GM19025 (cell line): ENCODE results near the gene FUT1.
A peak's percentile ranks its signal among the peaks of the same experiment; 100 is the strongest.
"Not testable (repeated sequence)": the region's sequence is repeated elsewhere in the genome, so short reads cannot be mapped to it uniquely, and the experiment has no call there.

Source experiments
- ATAC-seq: cut with Tn5 transposase; IDR thresholded peaks from one replicate; pipeline ENCODE4 v1.9.1; 2021; ENCODE audit warnings: mild to moderate bottlenecking, low read depth, moderate library complexity; ENCODE audit not compliant: unreplicated experiment

The FUT1 gene

DNA sequence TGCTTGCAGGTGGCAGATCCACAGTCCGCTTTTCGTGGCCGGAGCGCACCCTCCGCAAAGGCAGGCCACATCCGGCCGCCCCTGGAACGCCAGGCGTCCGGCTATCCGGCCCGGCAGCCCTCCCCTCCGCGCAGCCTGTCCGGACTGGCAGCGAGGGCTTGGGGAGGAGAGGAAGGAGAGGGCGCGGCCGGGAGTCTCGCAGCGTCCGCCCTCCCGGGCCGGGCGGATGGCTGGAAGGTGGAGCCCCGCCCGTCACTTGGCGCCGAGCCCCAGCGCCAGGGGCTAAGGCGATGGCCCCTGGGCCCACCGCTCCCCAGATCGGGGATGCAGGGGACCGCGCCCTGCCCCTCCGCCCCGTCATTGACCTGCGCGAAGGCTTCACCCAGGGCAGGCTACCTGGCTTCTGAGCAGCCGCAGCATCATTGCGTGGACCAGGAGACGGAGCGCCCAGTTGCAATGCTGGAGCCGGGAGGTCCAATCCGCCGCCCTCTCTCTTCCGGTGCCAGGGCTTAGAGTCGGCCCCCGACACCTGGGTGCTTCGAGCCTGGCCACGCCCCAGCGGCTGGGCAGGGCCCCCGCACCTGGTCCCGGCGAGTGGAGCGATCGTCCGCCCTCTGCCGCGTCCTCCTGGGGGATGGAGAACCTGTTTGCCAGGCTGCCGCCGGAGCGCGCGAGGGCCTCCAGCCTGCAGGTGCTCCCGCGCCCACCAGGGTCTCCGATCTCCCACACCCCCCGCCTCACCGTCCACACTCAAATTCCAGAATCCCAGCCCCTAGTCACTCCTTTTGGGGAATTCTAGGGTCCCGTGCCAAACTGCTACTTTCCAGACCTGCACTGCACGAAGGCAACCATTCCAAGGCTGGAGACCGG is at the start of gene FUT1:
Gene FUT1 (minus strand): TSS at position 146 of the 870 bp plus-strand sequence. CDS start 1,360 bp downstream, outside the sequence.
- no peak for ATAC-seq

DNA sequence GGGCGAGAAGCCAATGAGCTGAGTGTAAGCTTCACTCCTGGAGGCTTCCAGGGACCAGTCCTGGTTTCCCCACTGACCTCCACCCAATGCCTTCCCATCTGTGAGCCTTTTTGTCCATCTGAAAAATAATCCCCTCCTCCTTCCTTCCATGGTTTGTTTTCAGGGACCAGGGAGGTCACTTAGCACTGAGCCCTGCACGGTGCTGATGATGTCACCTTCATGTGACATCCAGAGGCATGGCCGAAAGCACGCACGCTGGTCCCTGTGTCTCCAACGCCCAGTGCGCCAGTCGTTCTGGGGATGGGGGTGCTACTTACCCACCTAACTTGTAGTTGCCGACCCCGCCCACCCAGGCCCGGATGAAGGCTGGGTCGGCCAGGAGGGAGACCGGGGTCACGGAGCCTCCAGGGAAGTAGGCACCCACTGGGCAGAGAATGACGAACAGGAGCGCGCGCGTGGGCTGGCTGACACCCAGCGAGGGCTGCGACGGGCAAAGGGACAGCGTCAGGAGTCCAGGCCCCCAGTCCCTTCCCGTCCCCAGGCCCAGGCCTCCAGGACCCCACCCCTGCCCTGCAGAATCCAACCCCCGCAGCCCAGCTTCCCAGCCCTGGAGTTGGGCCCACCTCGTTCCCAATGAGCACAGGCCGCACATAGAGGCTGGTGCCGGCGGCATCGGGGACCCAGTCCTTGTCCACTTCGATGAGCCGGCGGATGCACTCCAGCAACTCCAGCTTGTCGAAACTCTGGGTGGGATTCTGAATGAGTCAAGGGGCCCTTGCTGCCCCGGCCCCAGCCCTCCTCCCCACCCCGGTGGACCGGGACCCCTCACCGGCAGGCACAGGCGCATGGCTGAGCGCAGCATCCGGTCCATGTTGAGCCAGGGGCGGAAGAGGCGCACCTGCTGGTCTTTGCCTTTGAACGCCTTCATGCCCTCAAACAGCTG is 47.2 kb upstream of the FUT1 start:
- ATAC-seq = no peak

DNA sequence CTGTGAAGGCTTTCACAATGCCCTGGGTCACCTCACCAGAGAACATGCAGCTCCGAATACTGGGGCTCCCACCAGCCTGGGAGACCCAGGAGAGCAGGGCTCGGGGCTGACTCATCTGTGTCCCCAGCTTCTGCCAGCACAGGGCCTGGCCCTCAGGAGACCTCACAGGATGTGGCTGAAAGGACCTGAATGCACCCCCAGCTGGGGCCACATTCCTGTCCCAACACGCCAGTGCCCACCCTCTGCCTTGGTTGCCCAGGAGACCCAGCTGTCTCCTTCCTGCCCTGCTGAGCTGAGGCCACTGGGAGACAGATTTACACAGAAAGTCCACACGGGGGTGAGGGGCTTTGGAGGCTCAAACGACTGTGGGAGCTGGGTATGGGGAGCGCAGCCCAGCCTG is 46.5 kb upstream of the FUT1 start:
- ATAC-seq = no peak

DNA sequence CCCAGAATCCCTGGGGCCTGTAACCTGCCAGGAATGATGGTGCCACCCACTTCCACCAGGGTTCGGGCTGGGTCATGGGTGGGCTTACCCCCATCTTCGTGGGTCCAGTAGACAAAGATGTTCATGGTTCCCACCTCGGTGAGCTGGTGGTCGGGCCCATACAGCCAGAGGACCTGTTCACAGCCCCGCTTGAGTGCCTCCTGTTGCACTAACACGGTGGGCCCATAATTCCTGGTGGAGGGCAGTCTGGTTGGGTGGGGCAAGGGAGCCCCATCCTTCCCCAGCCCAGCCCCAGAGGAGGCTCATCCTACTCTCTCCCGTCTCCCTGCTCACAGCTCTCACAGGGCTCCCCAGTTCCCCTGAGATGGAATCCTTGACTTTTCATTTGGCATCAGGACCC is 44.7 kb upstream of the FUT1 start:
- no peak for ATAC-seq

DNA sequence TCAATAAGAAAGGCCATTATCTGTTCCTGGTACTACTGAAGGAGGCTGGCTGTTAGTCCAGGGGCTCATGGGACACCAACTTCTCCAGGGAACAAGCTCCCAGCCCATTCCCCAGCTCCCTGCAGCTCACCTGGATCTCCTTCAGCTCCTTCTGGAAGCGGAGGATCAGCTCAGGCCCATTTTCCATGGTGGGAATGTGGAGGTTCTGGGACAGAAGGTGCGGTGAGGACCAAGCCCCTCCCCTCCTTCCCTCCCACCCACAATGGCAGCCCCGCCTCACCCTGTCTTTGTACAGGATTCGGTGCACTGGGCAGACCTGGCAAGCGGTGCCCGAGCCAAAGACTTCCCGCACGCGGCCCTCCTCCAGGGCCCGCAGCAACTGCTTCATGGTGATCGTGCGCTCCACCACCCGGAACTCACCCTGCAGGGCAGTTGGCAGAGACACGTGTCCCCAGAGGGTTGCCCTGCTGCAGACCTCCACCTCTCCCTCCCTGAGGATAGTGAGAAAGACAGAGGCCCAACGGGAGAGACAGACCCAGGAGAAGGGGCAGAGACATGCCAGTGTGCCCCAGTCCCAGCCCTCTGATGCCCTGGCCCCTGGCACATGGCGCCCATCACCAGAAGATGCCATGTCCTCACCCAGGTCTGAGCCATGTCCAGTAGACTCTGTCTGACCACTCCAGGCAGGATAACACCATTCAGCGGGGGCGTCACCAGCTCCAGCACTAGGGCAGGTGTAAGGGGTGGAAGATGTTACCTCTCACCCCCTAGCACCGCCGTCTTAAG is 44.0 kb upstream of the FUT1 start:
- ATAC-seq = no peak

DNA sequence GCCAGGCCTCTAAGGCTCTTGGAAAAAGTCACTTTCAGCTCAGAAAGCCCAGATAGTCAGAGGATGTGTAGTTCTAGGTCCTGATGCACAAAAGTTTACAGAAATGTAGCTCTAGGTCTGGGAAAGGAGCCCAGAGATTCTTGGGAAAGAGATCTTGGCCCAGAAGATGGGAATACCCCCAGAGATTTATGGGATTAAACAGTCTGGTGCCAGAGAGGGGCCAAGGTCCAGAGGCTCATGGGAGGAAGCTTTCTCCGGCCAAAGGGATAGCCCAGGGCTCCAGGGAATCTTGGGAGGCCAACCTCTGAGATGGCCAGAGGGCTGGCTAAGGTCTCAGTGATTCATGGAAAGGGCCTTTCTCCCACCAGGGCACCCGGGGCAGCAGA is 43.2 kb upstream of the FUT1 start:
- ATAC-seq = no peak

DNA sequence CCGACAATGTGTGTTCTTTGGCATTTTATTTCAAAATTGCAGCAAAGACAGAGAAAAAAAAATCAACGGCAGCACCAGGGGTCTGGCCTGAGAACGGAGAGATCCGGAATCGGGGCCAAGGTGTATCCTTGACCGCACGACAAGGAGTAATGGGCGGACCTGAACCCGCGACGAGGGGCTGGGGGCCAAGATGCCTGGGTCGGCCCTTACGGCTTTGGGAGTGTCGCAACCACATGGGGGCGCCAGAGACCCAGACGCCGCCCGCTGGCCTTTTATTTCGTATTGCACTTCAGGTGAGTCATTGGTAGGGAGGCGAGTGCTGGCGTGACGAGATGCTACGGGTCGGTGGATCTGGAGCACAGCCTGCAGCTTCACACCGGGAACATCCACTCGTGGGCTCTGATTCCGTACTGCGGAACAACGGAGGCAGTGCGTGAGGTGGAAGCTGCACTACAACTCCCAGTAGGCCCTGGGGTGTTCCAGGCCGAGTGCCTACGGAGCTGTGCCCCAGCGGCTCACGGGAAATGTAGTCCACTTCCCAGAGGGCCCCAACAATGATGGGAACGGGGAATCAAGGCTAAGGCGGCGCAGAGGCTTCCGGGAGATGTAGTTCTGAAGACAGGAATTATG is 42.7 kb upstream of the FUT1 start:
- peak; percentile 73 for ATAC-seq

DNA sequence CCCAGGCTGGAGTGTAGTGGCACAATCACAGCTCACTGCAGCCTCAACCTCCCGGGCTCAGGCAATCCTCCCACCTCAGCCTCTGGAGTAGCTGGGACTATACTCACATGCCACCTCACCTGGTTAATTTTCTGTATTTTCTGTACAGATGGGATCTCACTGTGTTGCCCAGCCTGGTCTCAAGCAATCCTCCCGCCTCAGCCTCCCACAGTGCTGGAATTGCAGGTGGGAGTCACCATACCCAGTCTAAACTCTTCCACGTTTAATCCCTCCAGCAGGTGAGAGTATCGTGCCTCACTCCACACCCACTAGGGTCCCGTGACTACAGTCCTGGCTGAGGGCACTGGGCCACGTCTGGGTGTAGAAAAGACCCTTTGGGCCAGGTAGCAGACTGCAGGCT is 41.9 kb upstream of the FUT1 start:
- no peak for ATAC-seq

DNA sequence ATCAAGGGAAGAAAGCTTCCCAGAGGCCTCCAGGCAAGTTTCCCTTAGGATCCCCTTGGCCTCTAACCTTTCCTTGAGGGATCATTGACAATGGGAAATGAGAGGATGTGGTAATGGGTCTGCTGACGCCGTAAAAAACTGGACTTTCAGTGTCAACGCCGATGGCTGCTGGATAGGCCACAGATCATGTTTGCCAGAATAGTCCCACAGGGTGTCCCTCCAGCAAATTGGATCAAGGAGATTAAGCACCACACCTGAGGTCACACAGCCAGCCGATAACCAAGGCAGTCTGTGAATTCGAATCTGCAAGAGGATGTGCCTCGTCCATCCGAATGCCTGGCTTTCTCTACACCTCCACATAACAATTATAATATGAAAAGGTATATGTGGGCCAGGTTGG is 40.8 kb upstream of the FUT1 start:
- no peak for ATAC-seq

DNA sequence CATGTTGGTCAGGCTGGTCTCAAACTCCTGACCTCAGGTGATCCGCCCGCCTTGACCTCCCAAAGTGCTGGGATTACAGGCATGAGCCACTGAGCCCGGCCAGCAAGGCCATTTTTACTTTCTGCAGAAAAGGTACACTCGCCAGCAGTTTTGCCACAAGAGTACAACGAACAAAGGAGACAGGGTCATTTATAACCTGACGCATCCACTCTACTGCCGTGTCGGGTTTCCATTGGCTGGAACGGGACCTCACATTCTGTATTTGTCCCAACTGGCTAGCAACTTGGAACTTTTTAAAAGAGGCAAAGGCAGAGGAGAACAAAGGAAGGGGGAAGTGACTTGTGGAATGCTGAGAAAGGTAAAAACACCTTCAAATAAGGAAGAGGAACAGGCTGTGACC is 34.9 kb upstream of the FUT1 start:
- ATAC-seq = not testable (repeated sequence)

DNA sequence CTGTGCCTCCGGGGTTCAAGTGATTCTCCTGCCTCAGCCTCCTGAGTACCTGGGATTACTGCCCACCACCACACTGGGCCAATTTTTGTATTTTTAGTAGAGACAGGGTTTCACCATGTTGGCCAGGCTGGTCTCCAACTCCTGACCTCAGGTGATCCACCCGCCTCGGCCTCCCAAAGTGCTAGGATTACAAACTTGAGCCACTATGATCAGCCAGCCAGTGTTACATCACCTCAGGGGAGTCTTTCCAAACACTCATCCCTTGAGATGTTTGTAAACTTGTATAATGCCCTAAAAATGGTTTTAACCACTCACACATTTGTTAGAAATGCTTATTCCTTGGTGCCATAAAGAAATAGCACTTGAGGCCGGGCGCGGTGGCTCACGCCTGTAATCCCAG is 34.0 kb upstream of the FUT1 start:
- not testable (repeated sequence) for ATAC-seq

DNA sequence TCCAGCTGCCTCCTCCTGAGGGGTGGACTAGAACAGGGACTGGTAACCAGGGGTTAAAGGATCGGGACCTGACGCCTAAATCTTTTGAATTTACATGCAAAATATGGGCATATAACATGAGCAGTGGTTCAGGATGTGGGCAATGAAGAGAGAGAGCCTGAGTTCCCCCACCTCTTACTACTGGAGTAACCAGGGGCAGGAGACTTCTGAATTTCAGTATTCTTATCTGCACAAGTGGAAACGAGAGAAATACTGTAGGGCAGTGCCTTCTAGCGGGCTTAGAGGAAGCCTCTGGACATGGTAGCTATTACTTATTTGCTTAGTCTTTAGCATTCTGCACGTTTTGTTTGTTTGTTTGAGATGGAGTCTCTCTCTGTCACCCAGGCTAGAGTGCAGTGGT is 32.1 kb upstream of the FUT1 start:
- no peak for ATAC-seq

DNA sequence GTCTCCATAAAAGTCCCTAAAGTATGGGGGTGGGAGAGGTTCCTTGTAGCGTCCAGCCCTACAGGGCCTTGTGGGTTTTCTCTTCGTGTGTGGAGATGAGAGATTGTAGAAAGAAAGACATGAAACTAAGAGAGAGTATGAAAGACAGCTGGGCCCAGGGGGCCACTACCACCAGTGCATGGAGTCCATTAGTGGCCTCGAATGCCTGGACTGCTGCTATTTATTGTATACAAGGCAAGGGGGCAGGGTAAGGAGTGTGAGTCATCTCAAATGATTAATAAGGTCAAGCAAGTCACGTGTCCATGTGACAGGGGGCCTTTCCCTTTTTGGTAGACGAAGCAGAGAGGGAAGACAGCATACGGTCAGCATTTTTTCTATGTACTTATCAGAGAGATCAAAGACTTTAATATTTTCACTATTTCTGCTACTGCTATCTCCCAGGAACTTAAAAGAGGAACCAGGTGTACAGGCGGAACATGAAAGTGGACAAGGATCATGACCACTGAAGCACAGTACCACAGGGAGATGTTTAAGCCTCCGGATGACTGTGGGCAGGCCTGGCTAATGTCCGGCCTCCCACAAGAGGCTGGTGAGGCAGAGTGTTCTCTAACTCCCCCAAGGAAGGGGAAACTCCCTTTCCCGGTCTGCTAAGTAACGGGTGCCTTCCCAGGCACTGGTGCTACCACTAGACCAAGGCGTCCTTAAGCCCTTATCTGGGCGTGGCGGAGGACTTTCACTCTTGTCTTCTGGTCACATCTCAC is 28.4 kb upstream of the FUT1 start:
- ATAC-seq = no peak

DNA sequence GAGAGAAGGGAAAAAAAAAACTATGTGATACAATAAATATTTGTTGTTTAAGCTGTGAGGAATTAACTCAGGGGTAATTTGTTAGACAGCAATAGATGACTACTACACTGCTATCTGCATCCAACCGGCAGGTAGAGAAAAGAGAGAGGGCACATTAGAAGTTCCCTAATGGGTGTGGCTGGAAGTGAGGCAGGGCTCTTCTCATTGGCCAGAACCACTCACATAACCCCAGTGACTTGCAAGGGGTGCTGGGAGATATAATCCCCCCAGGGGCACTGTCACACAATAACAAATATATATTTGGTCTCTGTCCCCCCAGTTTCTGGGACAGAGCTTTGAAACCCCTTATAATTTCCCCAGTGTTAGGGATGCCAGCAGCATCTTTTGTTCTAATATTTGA is 27.2 kb upstream of the FUT1 start:
- no peak for ATAC-seq

DNA sequence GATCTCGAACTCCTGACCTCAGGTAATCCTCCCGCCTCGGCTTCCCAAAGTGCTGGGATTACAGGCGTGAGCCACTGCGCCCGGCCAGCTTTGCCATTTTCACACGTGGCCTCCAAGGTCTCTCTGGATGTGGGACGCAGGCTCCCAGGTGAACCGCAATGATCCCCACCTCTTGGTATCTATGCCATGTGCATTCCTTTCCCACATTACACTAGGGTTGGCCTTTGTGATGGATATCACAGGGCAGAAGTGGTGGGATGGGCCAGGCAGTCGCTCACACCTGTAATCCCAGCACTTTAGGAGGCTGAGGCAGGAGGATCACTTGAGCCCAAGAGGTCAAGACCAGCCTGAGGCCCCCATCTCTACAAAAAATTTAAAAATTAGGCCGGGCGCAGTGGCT is 25.3 kb upstream of the FUT1 start:
- ATAC-seq = no peak

DNA sequence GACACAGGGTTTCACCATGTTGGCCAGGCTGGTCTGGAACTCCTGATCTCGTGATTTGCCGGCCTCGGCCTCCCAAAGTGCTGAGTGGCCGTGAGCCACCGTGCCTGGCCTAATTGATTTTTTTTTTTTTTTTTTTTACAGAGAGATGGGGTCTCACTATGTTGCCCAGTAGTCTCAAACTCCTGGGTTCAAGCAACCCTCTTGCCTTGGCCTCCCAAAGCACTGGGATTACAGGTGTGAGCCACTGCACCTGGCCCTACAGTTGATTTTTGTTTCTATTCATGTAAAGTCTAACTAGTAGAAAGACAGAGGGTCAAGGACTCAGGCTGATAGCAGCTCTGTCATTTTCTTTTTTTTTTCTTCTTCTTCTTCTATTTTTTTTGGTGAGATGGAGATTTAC is 24.7 kb upstream of the FUT1 start:
- no peak for ATAC-seq

DNA sequence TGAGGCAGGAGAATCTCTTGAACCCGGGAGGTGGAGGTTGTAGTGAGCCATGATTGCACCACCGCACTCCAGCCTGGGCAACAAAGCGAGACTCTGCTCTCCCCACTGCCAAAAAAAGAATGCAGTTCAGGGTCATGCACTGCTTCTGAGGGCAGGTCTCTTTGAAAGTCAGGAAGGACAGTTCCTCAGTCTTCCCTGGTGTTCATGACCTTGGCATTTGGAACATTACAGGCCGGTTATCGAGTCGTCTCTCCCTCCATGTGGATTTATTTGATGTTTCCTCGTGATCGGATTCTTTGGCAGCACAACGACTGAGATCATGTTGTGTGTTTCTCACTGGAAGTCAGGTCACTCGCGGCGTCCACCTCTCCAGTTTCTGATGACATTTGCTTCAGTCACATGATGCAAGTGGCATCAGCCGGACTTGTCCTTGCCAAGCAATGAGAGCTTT is 20.1 kb upstream of the FUT1 start:
- no peak for ATAC-seq

DNA sequence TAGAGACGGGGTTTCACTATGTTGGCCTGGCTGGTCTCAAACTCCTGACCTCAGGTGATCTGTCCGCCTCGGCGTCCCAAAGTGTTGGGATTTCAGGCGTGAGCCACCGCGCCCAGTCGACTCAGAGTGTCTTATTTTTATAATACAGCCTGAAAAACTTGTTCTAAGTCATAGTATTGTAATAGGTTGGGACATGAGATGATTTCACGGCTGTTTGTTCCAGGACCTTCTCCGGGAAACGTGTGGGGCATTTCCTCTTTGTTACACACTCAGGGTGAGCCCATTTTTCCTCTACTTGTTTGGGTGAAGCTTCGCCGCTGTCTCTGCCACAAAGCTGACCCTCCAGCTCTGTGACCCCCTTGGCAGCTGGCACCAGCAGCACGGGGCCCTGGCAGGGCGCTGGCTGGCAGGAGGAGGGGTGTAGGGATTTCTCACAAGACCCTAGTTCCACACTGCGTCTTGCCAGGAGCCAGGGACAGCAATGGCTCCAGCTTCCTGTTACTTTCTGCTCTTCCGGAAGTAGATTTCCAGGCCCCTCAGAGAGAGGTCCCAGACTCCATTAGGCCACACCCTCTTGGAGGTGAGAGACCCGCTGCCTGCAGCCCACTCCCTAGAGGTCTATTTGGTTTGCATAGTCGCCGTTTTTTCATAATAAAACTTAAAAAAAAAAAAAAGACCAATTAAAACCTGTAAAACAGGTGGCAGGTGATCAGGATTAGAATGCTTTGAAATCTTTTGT is 18.5 kb upstream of the FUT1 start:
- ATAC-seq = no peak

DNA sequence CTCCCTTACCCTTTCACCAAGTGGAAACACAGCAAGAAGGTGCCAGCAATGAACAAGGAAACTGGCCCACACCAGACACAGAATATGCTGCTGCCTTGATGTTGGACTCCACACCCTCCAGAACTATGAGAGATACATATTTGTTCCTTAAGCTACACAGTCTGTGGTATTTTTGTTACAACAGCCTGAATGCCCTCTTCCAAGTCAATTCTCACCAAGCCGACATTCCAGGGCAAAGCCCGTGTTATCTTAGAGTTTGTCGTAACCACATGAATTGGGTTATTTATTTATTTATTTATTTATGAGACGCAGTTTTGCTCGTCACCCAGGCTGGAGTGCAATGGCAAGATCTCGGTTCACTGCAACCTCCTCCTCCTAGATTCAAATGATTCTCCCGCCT is 17.8 kb upstream of the FUT1 start:
- no peak for ATAC-seq
